HUES64 (cell line): ENCODE measurements around the gene TMEM126B. TPM values are rescaled to one million over a fixed set of nuclear protein-coding genes. Genes with fewer than 3 reads are reported as not detected.
A peak's percentile ranks its signal among the peaks of the same experiment; 100 is the strongest.
"Not testable (repeated sequence)": the region's sequence is repeated elsewhere in the genome, so short reads cannot be mapped to it uniquely, and the experiment has no call there.

Experiments
- H3K27ac ChIP-seq: 2 replicates; pipeline ENCODE4 v1.7.0; 2013; ENCODE audit warnings: low read depth, low read length, inconsistent platforms
- H3K27me3 ChIP-seq: 2 replicates; pipeline ENCODE4 v1.6.1; 2013; ENCODE audit warnings: mild to moderate bottlenecking, low read length; ENCODE audit not compliant: insufficient read depth
- H3K36me3 ChIP-seq: 2 replicates; pipeline ENCODE4 v1.6.1; 2013; ENCODE audit warnings: mild to moderate bottlenecking, low read length; ENCODE audit not compliant: insufficient read depth
- H3K4me1 ChIP-seq: 2 replicates; pipeline ENCODE4 v1.6.1; 2013; ENCODE audit warnings: mild to moderate bottlenecking, low read length, moderate library complexity; ENCODE audit not compliant: insufficient read depth
- H3K4me3 ChIP-seq: 2 replicates; pipeline ENCODE4 v1.5.1; 2013; ENCODE audit warnings: mild to moderate bottlenecking, low read length, moderate library complexity
- H3K9ac ChIP-seq: 2 replicates; pipeline ENCODE4 v1.6.1; 2013; ENCODE audit warnings: mild to moderate bottlenecking, low read depth, low read length
- H3K9me3 ChIP-seq: 2 replicates; pipeline ENCODE4 v1.6.1; 2013; ENCODE audit warnings: low read depth, low read length; ENCODE audit not compliant: insufficient read depth
- WGBS: fragments of 150-250, 120-280 bp; methylation state at CpG from one replicate; pipeline ENCODE4 v1.1.7; 2013; ENCODE audit warnings: missing lambda C conversion rate; 5-methylcytosine and 5-hydroxymethylcytosine counted together
- polyA plus RNA-seq, 2 experiments: library from polyadenylated mRNA; stranded (reverse); fragments of 50-300 nt; gene quantifications; one replicate each; pipeline ENCODE4 v1.2.3, GENCODE V29; 2013

Gene TMEM126B
- 82.7 TPM for polyA plus RNA-seq (2013, experiment 1 of 2)
- 78.0 TPM for polyA plus RNA-seq (2013, experiment 2 of 2)

DNA sequence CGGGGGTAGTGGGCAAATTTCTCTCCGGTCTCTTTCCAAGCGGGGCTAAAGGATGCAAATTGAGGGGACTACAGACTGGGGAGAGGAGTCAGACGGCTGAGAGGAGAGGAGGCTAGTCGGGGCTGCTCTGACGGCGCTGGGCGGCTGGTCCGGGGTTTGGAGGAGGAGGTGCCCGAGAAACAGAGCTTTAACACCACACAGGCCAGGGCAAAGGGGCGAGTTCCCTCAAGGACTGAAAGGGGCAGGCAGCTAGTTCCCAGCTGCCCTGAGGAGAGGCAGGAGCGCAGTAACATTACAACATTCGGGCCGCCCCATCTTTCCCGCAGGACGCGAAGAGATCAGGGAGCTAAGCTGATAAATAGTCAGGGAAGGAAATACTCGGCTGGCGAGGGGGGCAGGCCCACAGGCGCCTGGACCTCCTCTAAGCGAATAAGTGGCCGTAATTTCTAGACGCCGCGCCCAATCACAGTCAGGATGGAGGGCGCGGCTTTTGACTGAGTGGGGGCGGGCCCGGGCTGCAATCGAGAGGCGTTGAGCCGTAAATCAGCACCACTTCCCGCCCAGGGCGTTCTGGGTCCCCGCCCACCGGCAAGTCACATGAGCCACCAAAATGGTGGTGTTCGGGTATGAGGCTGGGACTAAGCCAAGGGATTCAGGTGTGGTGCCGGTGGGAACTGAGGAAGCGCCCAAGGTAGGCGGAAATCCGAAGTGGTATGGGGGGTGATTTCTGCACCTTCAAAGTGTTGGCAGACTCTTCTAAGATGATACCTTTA, at the start of gene TMEM126B:
Gene TMEM126B, plus strand, starts transcription at position 596 of the 773 bp plus-strand sequence. Its CDS starts 15 bp downstream, at position 611.
- Histone ChIP-seq H3K27me3 (no peaks in the 10 kb centered on the region), H3K36me3 (peaks cover 28% of the 10 kb centered on the region), H3K9ac (peak within 1 kb of the TSS; percentile 82), H3K27ac (peak within 1 kb of the TSS; percentile 77; the same call in 1 of the 2 replicates), H3K4me1 (peaks cover 14% of the 10 kb centered on the region), H3K4me3 (peak within 1 kb of the TSS; percentile 92), H3K9me3 (no peaks in the 10 kb centered on the region)
- WGBS: under 1% methylated on average over 41 of the region's 41 CpGs

- Histone ChIP-seq H3K4me1 (no peaks in the 10 kb centered on the region), H3K9me3 (no peaks in the 10 kb centered on the region), H3K4me3 (no peak overlapping the region), H3K27me3 (no peaks in the 10 kb centered on the region), H3K27ac (no peak overlapping the region), H3K9ac (no peak overlapping the region), H3K36me3 (no peaks in the 10 kb centered on the region)
- WGBS: 86% methylated on average over 2 of the region's 2 CpGs
Observed at GRCh38 chr11:85582111-85582510, 46.3 kb upstream of the TMEM126B start.

DNA sequence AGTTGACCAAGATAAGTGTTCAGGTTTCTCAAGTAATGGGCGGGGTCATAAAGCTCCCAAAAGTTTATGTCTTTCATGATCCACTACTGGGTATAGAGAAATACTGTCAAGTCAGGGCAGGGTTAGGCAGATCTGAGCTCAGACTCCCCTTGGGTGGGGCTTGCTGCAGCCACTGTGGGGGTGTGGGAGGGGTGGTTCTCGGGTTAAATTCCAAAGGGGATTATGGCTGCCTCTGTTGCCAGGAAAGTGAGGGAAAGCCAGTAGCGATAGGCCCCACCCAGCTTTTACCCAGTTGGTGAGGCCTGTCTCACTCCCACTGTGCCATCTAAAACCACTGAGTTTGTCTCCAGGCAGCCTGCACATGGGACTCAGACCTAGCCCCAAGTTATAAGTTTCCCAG, 39.0 kb upstream of the TMEM126B start:
- 76% methylated on average over 3 of the region's 3 CpGs for WGBS
- H3K27ac ChIP-seq: no peak overlapping the region
- H3K4me1 ChIP-seq: peaks cover 6% of the 10 kb centered on the region; the same call in 1 of the 2 replicates
- H3K4me3 ChIP-seq: no peak overlapping the region
- no peak overlapping the region for H3K9ac ChIP-seq
- no peaks in the 10 kb centered on the region for H3K27me3 ChIP-seq
- H3K9me3 ChIP-seq: peaks cover 14% of the 10 kb centered on the region; the same call in 1 of the 2 replicates
- no peaks in the 10 kb centered on the region for H3K36me3 ChIP-seq

DNA sequence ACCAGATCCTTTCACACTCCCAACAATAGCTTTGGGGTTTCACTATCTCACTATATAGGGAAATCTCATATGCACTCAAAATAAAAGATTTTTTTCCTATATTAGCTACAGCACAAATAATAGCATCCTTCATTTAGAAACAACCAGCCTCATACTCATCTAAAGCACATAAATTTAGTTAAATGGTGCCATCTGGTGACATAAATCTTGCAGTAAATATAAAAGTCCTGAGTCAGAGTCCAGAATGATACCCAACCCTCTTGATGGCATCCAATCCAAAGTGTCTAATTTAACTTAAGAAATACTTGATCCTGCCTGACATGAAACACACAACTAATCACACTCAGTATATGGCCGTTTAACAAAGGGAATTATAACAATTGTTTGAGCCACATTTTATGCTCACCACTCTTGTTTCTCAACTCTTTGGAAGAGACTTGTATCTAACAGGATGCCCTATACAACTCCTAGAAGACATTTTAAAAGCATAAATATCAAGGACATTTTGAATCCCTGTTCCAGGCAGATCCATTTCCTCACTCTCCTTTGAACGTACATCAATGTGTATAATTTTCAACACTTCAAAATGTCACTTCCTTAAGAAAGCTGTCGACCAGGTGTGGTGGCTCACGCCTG, 37.4 kb upstream of the TMEM126B start:
- 94% methylated on average over 4 of the region's 4 CpGs for WGBS
- Histone ChIP-seq H3K9me3 (peaks cover 14% of the 10 kb centered on the region; the same call in 1 of the 2 replicates), H3K27ac (no peak overlapping the region), H3K4me1 (peaks cover 6% of the 10 kb centered on the region; the same call in 1 of the 2 replicates), H3K9ac (no peak overlapping the region), H3K36me3 (no peaks in the 10 kb centered on the region), H3K27me3 (no peaks in the 10 kb centered on the region), H3K4me3 (no peak overlapping the region)

DNA sequence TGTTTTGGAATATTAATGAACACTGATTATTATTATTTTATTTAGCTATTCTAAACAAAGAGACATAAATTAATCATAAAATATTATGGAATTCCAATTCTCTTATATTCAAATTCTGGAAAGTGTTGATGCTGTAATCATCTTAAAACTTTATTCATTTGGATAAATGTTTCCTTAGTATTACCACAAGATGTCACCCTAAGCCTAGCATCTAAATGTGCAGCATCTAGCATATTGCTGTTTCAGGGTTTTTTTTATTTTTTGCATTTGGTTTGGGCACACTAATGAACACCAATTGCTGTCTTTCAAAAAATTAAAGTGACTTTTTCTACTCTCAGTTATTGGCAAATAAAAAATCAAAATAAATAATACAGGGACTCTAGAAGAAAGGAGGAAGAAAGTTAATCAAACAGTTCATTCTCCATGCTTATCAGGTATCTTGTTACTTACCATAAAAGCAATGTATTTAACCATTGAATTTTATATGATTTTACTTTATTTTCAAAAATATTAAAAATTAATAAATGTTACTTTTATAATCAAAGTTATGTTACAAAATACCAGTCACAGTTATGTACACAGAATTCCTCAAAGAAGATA, 33.0 kb upstream of the TMEM126B start:
- Histone ChIP-seq H3K27ac (no peak overlapping the region), H3K4me1 (peaks cover 6% of the 10 kb centered on the region; the same call in 1 of the 2 replicates)

DNA sequence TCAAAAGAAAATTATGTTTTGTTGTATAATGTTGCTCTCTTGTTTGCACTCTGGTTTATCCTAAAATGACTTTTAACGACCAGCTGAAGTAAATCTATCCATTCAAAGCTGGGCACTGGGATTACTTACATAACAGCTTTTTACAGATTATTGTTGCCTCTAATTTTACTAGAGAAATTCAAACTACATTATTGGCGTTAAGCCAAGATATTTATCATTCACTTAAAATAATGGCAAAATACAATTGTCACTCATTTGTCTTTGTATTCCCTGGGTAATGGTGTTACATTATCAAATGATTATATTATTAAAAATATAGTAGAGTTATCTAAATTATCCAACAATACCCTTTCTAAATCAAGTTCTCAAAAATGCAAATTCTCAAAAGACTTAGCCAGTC, 31.5 kb upstream of the TMEM126B start:
- 79% methylated on average over 2 of the region's 2 CpGs for WGBS
- Histone ChIP-seq H3K9ac (no peak overlapping the region), H3K36me3 (no peaks in the 10 kb centered on the region), H3K27ac (no peak overlapping the region), H3K27me3 (no peaks in the 10 kb centered on the region), H3K4me1 (peaks cover 6% of the 10 kb centered on the region; the same call in 1 of the 2 replicates), H3K9me3 (no peaks in the 10 kb centered on the region), H3K4me3 (no peak overlapping the region)

More for the DNA sequence above, 33.0 kb upstream of the TMEM126B start:
- Histone ChIP-seq H3K36me3 (no peaks in the 10 kb centered on the region), H3K27me3 (no peaks in the 10 kb centered on the region), H3K9ac (no peak overlapping the region), H3K4me3 (no peak overlapping the region), H3K9me3 (no peaks in the 10 kb centered on the region)

DNA sequence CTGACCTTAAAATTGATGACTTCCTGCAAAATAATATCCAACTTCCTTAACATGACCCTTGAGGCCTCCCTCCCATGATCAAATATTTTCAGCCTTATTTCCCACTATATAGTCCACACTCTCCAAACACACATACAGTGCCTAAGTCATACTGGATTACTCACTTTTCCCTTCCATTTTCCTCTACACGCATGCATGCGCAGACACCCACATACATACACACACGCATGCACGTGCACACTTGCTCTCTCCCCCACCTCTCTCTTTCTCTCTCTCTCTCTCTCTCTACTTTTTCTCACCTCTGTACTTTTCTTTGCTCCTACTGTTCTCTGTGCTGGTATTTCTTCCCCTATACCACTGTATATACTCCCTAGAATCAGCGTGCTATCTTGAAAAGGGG, 29.3 kb upstream of the TMEM126B start:
- no peak overlapping the region for H3K27ac ChIP-seq
- H3K36me3 ChIP-seq: no peaks in the 10 kb centered on the region
- no peaks in the 10 kb centered on the region for H3K9me3 ChIP-seq
- H3K27me3 ChIP-seq: no peaks in the 10 kb centered on the region
- no peak overlapping the region for H3K4me3 ChIP-seq
- WGBS: 76% methylated on average over 5 of the region's 5 CpGs
- no peaks in the 10 kb centered on the region for H3K4me1 ChIP-seq
- no peak overlapping the region for H3K9ac ChIP-seq

DNA sequence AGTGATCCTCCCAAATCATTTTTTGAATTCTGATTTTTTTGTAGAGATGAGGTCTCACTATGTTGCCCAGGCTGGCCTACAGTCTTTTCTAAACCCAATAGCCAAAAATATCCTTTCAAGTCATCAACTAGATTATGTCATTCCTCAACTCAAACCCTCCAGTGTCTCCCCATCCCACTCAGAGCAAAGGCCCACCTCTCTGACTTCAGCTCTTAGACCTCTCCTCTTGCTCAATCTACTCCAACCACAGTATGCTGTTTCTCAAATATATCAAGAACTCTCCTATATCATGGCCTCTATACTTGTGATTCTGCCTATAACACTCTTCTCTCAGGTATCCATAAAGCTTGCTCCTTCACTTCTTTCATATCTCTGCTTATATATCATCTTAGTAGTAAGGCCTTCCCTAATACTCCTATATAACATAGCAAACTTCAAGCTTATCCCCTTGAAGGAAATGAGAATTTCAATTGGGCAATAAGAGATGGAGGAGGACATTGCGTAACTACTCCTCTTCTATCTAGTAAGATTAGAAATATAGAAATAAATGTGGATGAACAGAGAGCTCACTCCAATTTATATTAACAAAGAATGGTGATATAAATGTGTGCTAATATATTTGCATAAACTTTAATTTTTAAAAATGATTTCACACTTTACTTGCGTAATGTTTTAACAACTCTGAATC, 25.7 kb upstream of the TMEM126B start:
- no peak overlapping the region for H3K27ac ChIP-seq
- H3K36me3 ChIP-seq: no peaks in the 10 kb centered on the region
- H3K27me3 ChIP-seq: no peaks in the 10 kb centered on the region
- H3K9me3 ChIP-seq: no peaks in the 10 kb centered on the region
- no peak overlapping the region for H3K9ac ChIP-seq
- H3K4me3 ChIP-seq: no peak overlapping the region
- 95% methylated on average over 1 of the region's 2 CpGs for WGBS
- no peaks in the 10 kb centered on the region for H3K4me1 ChIP-seq

GRCh38 chr11:85603220-85603619, 25.2 kb upstream of the TMEM126B start:
- Histone ChIP-seq H3K27ac (no peak overlapping the region), H3K4me1 (no peaks in the 10 kb centered on the region), H3K9me3 (no peaks in the 10 kb centered on the region), H3K36me3 (no peaks in the 10 kb centered on the region), H3K27me3 (no peaks in the 10 kb centered on the region), H3K9ac (no peak overlapping the region), H3K4me3 (no peak overlapping the region)
- WGBS: 94% methylated on average over 4 of the region's 4 CpGs

DNA sequence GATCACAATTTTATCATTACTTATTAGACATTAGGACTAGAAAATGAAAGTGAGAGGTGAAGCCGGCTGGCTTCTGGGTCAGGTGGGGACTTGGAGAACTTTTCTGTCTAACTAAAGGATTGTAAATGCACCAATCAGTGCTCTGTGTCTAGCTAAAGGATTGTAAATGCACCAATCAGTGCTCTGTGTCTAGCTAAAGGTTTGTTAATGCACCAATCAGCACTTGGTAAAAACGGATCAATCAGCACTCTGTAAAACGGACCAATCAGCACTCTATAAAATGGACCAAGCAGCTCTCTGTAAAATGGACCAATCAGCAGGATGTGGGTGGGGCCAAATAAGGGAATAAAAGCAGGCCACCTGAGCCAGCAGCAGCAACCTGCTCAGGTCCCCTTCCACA, 22.2 kb upstream of the TMEM126B start:
- H3K27me3 ChIP-seq, H3K9ac ChIP-seq, H3K9me3 ChIP-seq, H3K4me3 ChIP-seq, H3K27ac ChIP-seq, H3K36me3 ChIP-seq, H3K4me1 ChIP-seq: not testable (repeated sequence)
- WGBS: 95% methylated on average over 3 of the region's 3 CpGs

- H3K27me3 ChIP-seq: not testable (repeated sequence)
- H3K27ac ChIP-seq: peak overlapping the region; percentile 82; the same call in 1 of the 2 replicates
Observed at GRCh38 chr11:85608621-85609020, 19.8 kb upstream of the TMEM126B start.

More at GRCh38 chr11:85608621-85609020, 19.8 kb upstream of the TMEM126B start:
- not testable (repeated sequence) for H3K36me3 ChIP-seq, H3K9ac ChIP-seq, H3K4me1 ChIP-seq, H3K9me3 ChIP-seq, H3K4me3 ChIP-seq
